Stimulated activated CD8-positive, alpha-beta memory T cell treated with anti-CD3 and anti-CD28 coated beads, Interleukin-4, amount 100 ng/mL, for 1 hour (primary cell): ENCODE results near the gene UNC50.
A peak's percentile ranks its signal among the peaks of the same experiment; 100 is the strongest.

Source experiments
- DNase-seq, 2 donors: peaks; one replicate each; pipeline ENCODE4 v3.0.0-alpha.2; 2020; ENCODE audit warnings: low read depth in 2 of 2, low spot score in 1 of 2

The UNC50 gene, protein sequence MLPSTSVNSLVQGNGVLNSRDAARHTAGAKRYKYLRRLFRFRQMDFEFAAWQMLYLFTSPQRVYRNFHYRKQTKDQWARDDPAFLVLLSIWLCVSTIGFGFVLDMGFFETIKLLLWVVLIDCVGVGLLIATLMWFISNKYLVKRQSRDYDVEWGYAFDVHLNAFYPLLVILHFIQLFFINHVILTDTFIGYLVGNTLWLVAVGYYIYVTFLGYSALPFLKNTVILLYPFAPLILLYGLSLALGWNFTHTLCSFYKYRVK

DNA sequence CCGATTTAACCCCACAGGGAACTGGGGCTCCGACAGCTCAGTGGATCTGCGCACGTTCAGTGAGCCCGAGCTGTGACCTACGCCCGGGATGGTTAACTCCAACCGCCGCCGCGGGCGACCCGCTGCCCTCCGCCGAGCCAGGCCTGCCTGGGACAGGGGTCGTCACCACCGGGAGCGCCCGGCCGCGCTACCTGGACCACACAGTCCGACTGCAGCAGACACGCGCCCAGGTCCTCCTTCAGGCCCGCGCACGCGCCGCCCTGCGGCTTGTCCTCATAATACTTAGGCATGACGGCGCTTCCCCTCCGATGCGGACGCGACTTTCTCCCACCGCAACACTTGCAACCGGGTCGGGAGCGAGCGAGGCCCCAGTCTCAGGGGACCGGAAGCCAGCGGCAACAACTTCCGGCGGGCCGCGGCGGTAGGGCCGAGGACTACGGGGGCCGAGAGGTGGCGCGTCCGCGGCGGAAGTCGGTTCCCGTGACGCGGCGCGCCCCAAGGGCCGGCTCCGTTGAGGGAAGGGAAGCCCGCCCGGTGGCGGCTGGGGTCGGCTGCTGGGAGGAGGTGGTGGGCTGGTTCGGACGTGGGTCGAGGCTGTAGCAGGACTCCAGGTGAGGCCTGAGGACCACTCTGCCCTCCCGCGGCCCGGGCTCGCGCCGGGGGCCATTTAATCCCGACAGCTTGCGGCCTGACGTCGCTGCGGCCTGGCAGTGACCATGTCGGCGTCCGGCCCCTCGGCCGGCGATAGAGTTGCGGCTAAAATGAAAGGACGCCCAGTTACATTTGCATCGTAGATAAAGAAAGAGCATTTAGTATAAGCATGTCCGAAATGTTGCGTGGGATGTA, at the start of gene UNC50, which contains the start of gene COA5:
Gene UNC50 (plus strand): TSS at position 474 of the 846 bp plus-strand sequence. CDS start 1,171 bp downstream, outside the sequence.
Gene COA5 (minus strand): TSS at position 397 of the 846 bp plus-strand sequence. CDS start 107 bp downstream, at position 290.
- peak; percentile 73 to 81 for DNase-seq

DNA sequence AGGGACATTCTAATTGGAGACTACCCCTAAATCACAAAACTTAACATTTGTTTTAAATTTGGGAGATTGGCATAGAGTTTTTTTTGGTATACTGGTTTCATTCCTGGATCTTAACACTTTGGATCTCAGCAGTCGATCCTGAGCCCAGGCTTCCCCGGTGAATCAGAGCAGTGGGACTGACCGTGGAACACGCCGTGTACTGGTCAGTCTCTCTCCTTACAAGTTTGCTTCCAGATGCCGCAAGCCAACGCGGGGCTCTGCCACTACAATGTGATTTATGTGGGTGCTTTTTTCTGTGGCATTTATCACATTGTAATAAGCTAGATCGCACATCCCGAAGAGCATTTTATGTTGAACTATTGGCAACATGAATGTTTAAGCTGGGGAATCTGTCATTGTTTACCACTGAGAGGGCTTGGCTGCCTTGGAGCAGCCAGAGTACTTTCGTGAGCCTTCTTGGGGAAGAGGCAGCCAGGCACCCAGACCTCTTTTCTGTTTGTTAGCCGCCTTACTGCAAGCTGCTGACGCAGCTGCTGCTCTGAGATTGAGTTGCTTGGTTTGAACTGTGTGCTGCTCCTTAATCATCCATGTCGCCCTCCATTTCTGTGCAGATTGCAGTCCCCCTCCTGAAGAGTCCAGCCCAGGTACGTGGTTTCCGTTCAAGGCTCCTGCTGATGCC, 49.4 kb upstream of the UNC50 start:
- no peak for DNase-seq

- no peak for DNase-seq
These were observed 48.8 kb upstream of the UNC50 start for GRCh38 chr2:98559581-98559980.

GRCh38 chr2:98560256-98560771, 48.1 kb upstream of the UNC50 start:
- DNase-seq, result no peak

- DNase-seq, result no peak
These were observed 47.4 kb upstream of the UNC50 start for GRCh38 chr2:98561018-98561417.

GRCh38 chr2:98561902-98562695, 46.3 kb upstream of the UNC50 start:
- no peak for DNase-seq

DNA sequence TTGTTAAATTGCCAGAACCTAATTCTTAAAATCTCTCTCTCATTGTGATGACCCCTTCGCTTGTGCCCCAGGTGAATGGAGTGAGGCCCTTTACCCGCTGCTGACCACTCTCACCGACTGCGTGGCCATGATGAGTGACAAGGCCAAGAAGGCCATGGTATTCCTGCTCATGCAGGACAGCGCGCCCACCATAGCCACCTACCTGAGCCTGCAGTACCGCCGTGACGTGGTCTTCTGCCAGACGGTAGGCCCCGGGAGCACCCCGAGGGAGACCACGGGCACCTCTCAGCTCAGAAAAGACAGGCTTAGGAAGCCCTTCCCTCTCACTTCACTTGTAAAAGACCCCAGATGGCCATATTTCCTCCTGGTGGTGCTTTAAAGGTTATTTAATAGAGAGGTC, 45.0 kb upstream of the UNC50 start:
- no peak for DNase-seq

DNA sequence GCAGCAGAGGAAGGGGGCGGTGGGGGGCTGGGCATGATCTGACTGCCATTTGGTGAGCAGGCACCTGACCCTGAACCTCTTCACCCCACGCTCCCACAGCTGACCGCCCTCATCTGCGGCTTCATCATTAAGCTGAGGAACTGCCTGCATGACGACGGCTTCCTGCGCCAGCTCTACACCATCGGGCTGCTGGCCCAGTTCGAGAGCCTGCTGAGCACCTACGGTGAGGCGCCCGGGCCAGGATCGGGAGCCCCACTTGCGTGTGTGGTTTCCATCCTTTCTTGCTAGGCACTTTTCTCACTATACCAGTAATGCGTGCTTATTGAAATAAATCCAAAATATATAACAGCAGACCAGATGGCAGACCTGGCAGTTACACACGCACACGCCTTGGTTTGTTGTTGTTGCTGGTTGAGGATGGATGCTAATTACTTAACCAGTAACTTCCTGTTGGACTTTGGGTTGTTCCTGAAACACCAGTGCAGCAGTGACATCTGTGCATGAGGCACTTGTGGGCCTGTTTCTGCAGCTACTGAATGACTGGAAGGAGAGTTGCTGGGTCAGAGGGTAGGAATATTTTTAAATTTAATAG, 43.8 kb upstream of the UNC50 start:
- DNase-seq, result no peak

GRCh38 chr2:98565286-98565860, 43.0 kb upstream of the UNC50 start:
- no peak for DNase-seq

DNA sequence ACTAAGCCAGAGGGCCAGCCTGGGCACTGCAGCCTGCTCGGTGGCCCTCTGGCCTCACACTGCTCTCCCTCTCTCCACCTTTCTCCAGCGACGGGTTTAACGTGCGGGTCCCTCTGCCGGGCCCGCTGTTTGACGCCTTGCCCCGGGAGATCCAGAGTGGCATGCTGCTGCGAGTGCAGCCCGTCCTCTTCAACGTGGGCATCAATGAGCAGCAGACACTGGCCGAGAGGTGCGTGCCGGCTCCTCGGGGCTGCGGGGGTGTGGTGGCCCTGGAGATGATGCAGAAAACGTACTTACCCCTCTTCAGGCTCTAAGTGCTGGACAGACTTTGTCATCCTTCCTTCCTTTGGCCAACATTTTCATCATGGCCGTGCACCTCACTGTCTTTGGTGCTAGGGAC, 42.4 kb upstream of the UNC50 start:
- DNase-seq, result no peak

DNA sequence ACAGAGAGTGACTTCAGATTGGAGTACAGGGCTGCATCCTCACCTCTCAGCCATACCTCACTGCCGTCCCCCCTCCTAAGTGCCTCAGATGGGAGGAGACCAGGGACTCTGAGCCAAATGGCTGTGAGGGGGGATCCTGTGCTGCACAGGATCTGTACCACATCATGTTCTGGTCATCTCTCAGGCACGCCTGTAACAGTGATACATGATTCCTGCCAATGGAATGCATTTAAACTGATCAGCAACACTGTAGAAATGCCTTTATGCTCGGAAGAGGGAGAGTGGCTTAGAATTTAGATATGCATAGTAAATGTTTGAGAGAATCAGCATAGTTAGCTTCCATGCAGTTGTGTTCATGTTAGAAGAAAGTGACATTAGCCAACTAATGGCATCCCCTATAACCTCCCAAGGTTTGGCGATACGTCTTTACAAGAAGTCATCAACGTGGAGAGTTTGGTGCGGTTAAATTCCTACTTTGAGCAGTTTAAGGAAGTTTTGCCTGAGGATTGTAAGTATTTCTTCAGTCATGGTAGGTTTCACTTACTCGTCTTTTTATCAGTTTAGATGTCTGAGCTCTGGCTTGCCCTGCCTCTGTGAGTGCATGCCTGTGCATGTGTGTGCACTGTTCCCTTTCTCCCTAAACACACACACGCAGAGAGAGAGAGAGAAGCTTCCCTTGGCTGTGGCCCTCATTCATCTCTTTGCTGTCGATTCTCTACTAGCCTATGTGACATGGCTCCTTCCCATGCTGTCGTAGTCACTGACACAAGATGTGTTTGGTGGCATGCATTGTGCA, 40.0 kb upstream of the UNC50 start:
- DNase-seq, result no peak

- DNase-seq, result peak; percentile 47 to 64
These were observed 39.1 kb upstream of the UNC50 start for GRCh38 chr2:98569197-98569793.

- no peak for DNase-seq
These were observed 38.5 kb upstream of the UNC50 start for GRCh38 chr2:98569915-98570314.

GRCh38 chr2:98570356-98570755, 38.0 kb upstream of the UNC50 start:
- DNase-seq, result no peak

GRCh38 chr2:98571121-98571701, 37.2 kb upstream of the UNC50 start:
- DNase-seq, result no peak

DNA sequence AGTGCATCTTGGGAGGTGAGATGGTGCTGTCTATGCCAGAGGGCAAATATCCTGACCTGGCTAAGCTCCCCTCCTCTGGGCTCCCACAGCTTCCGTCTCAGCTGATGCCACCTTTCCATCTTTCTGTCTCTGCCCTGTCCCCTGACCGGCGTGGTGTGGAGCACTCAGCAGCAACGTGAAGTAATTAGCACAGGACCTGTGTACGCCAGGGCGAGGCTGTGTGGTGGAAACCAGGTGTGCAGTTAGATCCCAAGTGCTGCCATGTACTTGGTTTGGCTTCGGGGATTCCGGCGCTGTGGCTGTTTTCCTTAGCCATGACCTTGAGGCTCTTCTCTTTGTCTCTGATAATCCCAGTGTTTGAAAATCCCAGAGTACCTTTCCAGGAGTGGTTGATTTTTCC, 36.6 kb upstream of the UNC50 start:
- DNase-seq, result no peak

DNA sequence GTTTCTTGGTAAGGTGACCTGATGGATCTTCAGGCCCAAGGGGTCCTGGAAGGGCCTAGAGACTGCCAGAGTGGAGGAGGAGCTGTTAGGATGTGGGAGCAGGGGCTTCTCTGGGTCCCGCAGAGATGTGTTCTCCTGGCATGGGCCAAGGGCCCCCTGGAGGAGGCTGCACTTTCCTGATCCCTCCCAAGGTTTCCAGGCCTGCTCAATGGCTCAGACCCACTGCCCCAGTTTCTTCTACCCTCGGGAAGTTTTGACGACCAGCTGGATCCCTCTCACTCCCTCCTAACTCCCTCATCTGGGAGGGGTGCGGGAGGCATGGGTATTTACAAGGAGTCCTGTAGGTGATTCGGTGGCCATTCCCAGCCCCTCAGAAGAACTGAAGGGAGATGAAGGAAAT, 36.2 kb upstream of the UNC50 start:
- DNase-seq, result no peak

DNA sequence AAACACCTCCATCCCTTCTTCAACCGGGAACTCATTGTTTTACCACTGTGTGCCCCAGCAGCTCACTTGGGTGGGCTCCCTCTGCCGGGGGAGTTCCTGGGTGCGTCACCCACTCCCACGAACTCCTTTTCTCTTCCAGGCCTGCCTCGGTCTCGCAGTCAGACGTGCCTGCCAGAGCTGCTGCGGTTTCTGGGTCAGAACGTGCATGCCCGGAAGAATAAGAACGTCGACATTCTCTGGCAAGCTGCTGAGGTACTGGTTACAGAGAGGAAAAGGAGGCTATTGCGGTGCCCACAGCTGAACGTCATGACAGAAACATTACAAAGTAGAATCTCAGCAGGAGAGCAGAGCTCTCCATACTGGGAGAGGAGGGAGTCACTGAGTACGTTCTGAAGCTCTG, 35.7 kb upstream of the UNC50 start:
- no peak for DNase-seq
